CD4-positive, alpha-beta T cell (primary cell): Measurements from ENCODE around the gene FBXL17. TPM values are rescaled to one million over a fixed set of nuclear protein-coding genes. Genes with fewer than 3 reads are reported as not detected.

Experiments used
- ATAC-seq: fragments of 200-7000 bp; cut with Tn5 transposase; one replicate; pipeline ENCODE4 v1.10.0; 2022; ENCODE audit warnings: mild to moderate bottlenecking; ENCODE audit not compliant: poor library complexity
- CTCF ChIA-PET: fragments of 350-600 bp; sonication (Branson Sonifier 250); formaldehyde crosslinking; loops from one replicate; lab custom pipeline; 2021; ENCODE audit warnings: antibody characterized with exemption, inconsistent platforms; lab: Charles Lee
- POLR2A ChIA-PET: fragments of 350-600 bp; sonication (Branson Sonifier 250); formaldehyde crosslinking; loops from one replicate; lab custom pipeline; 2021; ENCODE audit warnings: antibody characterized with exemption, inconsistent platforms; lab: Charles Lee
- DNase-seq, 14 experiments: peaks; one replicate each; pipeline ENCODE4 v3.0.0-alpha.2; 2013 to 2020; ENCODE audit warnings: mixed read lengths in 2 of 14
- H3K27ac ChIP-seq, 2 donors: one replicate each; pipeline versions ENCODE4 v1.5.1 to v1.7.0; 2013; ENCODE audit warnings: low read length in 2 of 2, low read depth in 1 of 2, mild to moderate bottlenecking in 1 of 2
- H3K27me3 ChIP-seq, 2 experiments: 1 replicate in 1 of 2; 2 replicates in 1 of 2; pipeline versions ENCODE4 v1.6.1 to v1.7.0; 2013; ENCODE audit warnings: low read length in 2 of 2, control low read depth in 1 of 2, mild to moderate bottlenecking in 1 of 2, moderate library complexity in 1 of 2; ENCODE audit not compliant: insufficient read depth in 2 of 2, control insufficient read depth in 1 of 2
- H3K36me3 ChIP-seq: one replicate; pipeline ENCODE4 v1.6.1; 2013; ENCODE audit warnings: low read length, control low read depth; ENCODE audit not compliant: insufficient read depth
- H3K4me1 ChIP-seq: one replicate; pipeline ENCODE4 v1.6.1; 2013; ENCODE audit warnings: low read length, control low read depth; ENCODE audit not compliant: insufficient read depth
- H3K4me3 ChIP-seq: one replicate; pipeline ENCODE4 v1.5.1; 2013; ENCODE audit warnings: mild to moderate bottlenecking, low read length, moderate library complexity
- H3K9me3 ChIP-seq, 2 experiments: 1 replicate in 1 of 2; 2 replicates in 1 of 2; pipeline versions ENCODE4 v1.6.1 to v1.7.0; 2013; ENCODE audit warnings: low read length in 2 of 2, mild to moderate bottlenecking in 2 of 2, control low read depth in 1 of 2, moderate library complexity in 1 of 2; ENCODE audit not compliant: control insufficient read depth in 1 of 2, insufficient read depth in 1 of 2
- H3K27ac Mint-ChIP-seq: one replicate; pipeline ENCODE4 v1.8.0; 2020; ENCODE audit warnings: mixed read lengths
- H3K27me3 Mint-ChIP-seq: one replicate; pipeline ENCODE4 v1.8.0; 2021; ENCODE audit warnings: mixed read lengths
- H3K36me3 Mint-ChIP-seq: one replicate; pipeline ENCODE4 v1.8.0; 2021; ENCODE audit warnings: low read depth, mixed read lengths
- H3K4me1 Mint-ChIP-seq: one replicate; pipeline ENCODE4 v1.8.0; 2021; ENCODE audit warnings: low read depth, mixed read lengths
- H3K4me3 Mint-ChIP-seq: one replicate; pipeline ENCODE4 v1.8.0; 2020; ENCODE audit warnings: mild to moderate bottlenecking, mixed read lengths
- H3K9me3 Mint-ChIP-seq: one replicate; pipeline ENCODE4 v1.8.0; 2020; ENCODE audit warnings: mixed read lengths
- intact Hi-C, 2 experiments: fragments of 100-400 bp; cut with DNase I in 1 of 2; cut with micrococcal nuclease in 1 of 2; formaldehyde crosslinking; loops; one replicate each; pipeline versions ENCODE4 v1.15.1 to v1.9.0; 2023 to 2025; cut with DNase I, micrococcal nuclease
- total RNA-seq, 174 experiments: library from RNA in 2 of 174; stranded (reverse) in 2 of 174; gene quantifications; one replicate each; pipeline ENCODE4 v1.2.3 and lab custom pipeline; 2021 to 2026
- TF ChIP-seq, protein P1 (sequence below): fragments of 200-600 bp; IDR thresholded peaks from one replicate; pipeline ENCODE4 v1.8.0; 2022; ENCODE audit warnings: antibody characterized with exemption, mild to moderate bottlenecking

FBXL17 gene
- total RNA-seq, 2 experiments from 2014 or later, result 17.9 to 21.1 TPM

DNA sequence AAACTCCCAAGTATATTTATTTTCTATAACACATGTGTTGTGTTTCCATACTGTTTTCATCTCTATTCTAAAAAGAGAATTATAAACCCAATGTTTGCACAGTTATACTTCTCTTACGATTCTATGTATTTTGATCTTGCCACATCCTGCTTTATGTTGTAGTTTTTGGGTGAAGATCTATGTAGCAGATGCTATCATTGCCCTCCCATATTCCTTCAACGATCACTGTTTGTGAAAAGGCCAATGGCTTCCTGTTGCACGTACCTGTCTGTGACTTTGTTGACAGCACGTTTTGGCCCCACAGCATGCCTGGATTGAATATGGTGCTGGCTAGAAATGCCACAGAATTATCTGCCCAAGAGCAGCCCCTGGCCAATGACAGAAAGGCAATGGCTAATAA is 456.7 kb downstream of the FBXL17 start:
- no peaks in the 10 kb centered on the region for H3K27me3 ChIP-seq
- H3K4me3 Mint-ChIP-seq, result no peak overlapping the region
- no peaks in the 10 kb centered on the region for H3K9me3 Mint-ChIP-seq
- peaks cover 21% of the 10 kb centered on the region for H3K4me1 Mint-ChIP-seq
- no peak overlapping the region for H3K4me3 ChIP-seq
- POLR2A ChIA-PET, result no interaction called here
- H3K27ac Mint-ChIP-seq, result no peak overlapping the region
- H3K36me3 Mint-ChIP-seq, result no peaks in the 10 kb centered on the region
- H3K9me3 ChIP-seq, result no peaks in the 10 kb centered on the region
- CTCF ChIA-PET, result no interaction called here
- TF ChIP-seq, protein P1, sequence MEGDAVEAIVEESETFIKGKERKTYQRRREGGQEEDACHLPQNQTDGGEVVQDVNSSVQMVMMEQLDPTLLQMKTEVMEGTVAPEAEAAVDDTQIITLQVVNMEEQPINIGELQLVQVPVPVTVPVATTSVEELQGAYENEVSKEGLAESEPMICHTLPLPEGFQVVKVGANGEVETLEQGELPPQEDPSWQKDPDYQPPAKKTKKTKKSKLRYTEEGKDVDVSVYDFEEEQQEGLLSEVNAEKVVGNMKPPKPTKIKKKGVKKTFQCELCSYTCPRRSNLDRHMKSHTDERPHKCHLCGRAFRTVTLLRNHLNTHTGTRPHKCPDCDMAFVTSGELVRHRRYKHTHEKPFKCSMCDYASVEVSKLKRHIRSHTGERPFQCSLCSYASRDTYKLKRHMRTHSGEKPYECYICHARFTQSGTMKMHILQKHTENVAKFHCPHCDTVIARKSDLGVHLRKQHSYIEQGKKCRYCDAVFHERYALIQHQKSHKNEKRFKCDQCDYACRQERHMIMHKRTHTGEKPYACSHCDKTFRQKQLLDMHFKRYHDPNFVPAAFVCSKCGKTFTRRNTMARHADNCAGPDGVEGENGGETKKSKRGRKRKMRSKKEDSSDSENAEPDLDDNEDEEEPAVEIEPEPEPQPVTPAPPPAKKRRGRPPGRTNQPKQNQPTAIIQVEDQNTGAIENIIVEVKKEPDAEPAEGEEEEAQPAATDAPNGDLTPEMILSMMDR, result no peak
- DNase-seq (no peak), ATAC-seq (no peak)
- H3K4me1 ChIP-seq, result no peaks in the 10 kb centered on the region
- H3K27me3 Mint-ChIP-seq, result no peaks in the 10 kb centered on the region
- H3K27ac ChIP-seq, result no peak overlapping the region
- intact Hi-C loops, result no loop called here
- H3K36me3 ChIP-seq, result no peaks in the 10 kb centered on the region

DNA sequence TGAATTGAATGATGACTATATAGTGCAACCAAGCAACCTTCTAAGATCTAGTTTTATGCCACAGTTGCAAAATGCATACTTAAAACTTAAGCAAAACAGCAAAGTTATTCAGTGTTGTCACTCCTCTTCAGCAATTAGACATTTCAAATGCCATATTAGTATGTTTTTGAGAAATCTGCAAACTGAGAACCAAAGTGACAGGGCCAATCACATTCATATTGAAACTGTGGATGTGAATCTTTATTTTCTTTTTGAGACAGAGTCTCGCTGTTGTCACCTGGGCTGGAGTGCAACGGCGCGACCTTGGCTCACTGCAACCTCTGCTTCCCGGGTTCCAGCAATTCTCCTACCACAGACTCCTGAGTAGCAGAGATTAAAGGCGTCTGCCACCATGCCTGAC is 461.9 kb downstream of the FBXL17 start:
- no peak for ATAC-seq
- Histone ChIP-seq H3K27me3 (no peaks in the 10 kb centered on the region), H3K27ac (no peak overlapping the region), H3K4me1 (no peaks in the 10 kb centered on the region), H3K36me3 (no peaks in the 10 kb centered on the region), H3K9me3 (no peaks in the 10 kb centered on the region), H3K4me3 (no peak overlapping the region)
- ChIA-PET POLR2A (no interaction called here), CTCF (no interaction called here)
- Mint-ChIP-seq H3K4me1 (peaks cover 19% of the 10 kb centered on the region), H3K9me3 (no peaks in the 10 kb centered on the region), H3K36me3 (no peaks in the 10 kb centered on the region), H3K27me3 (no peaks in the 10 kb centered on the region), H3K4me3 (no peak overlapping the region), H3K27ac (no peak overlapping the region)
- TF ChIP-seq, protein P1, result no peak
- no peak for DNase-seq
- intact Hi-C loops, result no loop called here

DNA sequence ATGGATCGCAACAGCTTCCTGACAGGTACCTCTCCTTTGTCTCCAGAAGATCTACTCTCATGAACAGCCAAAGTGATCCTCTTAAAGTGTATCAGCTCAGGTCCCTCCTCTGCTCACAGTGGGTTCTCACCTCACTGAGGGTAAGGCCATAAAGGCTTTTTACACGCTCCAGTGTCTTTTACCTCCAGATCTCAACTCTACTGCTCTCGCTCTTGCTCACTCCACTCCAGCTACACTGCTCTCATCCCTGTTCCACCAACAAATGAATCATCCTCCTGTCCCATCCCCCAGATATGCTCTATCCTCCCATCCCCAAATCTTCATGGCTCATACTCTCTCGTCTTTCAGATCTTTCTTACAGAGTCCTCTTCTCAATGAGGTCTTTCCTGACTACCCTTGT is 462.5 kb downstream of the FBXL17 start:
- H3K27ac Mint-ChIP-seq, result no peak overlapping the region

More for the DNA sequence above, 462.5 kb downstream of the FBXL17 start:
- no peaks in the 10 kb centered on the region for H3K9me3 Mint-ChIP-seq
- TF ChIP-seq, protein P1, result no peak
- Histone ChIP-seq H3K4me3 (no peak overlapping the region), H3K4me1 (no peaks in the 10 kb centered on the region), H3K27me3 (no peaks in the 10 kb centered on the region), H3K9me3 (no peaks in the 10 kb centered on the region), H3K36me3 (no peaks in the 10 kb centered on the region), H3K27ac (no peak overlapping the region)
- ChIA-PET POLR2A (no interaction called here), CTCF (no interaction called here)
- no peak for ATAC-seq
- intact Hi-C loops, result no loop called here
- peaks cover 18% of the 10 kb centered on the region for H3K4me1 Mint-ChIP-seq
- no peaks in the 10 kb centered on the region for H3K36me3 Mint-ChIP-seq
- H3K4me3 Mint-ChIP-seq, result no peak overlapping the region
- no peaks in the 10 kb centered on the region for H3K27me3 Mint-ChIP-seq
- DNase-seq, result no peak
